ENCODE results near the gene UBC. TPM values are rescaled to one million over a fixed set of nuclear protein-coding genes. Genes with fewer than 3 reads are reported as not detected.

Gene UBC
- total and polyA plus RNA-seq, 9 of the 15 experiments (the other 6 are each of a cell fraction or from before 2014, with no cell fraction given), result 533 to 1,153 (median 813) TPM

GRCh38 chr12:124917841-124918621 lies 3.6 kb upstream of the UBC start (continued):
- TF ChIP-seq TSC22D4 (tag; IDR thresholded peaks at IDR 0.05) (no peak), SAP30 (IDR thresholded peaks at IDR 0.05; ENCODE audit: borderline replicate concordance, insufficient read depth, low read depth, low read length, poor library complexity, severe bottlenecking) (no peak), FOXO4 (CRISPR knock-in tag; IDR thresholded peaks at IDR 0.05) (0 out of 2 replicates have a peak, but pooled peaks have one; percentile 46), ZNF589 (CRISPR knock-in tag; IDR thresholded peaks at IDR 0.05; ENCODE audit: low read depth) (0 out of 2 replicates have a peak, but pooled peaks have one; percentile 9), RBFOX2 (IDR thresholded peaks at IDR 0.05; ENCODE audit: low read depth, low read length) (0 out of 2 replicates have a peak, but pooled peaks have one; percentile 46), ZKSCAN8 (CRISPR knock-in tag; IDR thresholded peaks at IDR 0.05) (peak; percentile 64; the same call in 1 of the 2 replicates), ETS2 (tag; IDR thresholded peaks at IDR 0.05; ENCODE audit: borderline replicate concordance, poor library complexity, severe bottlenecking) (peak; percentile 15), PRDM10 (IDR thresholded peaks at IDR 0.05; ENCODE audit: partially characterized antibody) (peak; percentile 13), ZNF77 (CRISPR knock-in tag; IDR thresholded peaks at IDR 0.05) (no peak)
- TF ChIP-seq, protein P1, sequence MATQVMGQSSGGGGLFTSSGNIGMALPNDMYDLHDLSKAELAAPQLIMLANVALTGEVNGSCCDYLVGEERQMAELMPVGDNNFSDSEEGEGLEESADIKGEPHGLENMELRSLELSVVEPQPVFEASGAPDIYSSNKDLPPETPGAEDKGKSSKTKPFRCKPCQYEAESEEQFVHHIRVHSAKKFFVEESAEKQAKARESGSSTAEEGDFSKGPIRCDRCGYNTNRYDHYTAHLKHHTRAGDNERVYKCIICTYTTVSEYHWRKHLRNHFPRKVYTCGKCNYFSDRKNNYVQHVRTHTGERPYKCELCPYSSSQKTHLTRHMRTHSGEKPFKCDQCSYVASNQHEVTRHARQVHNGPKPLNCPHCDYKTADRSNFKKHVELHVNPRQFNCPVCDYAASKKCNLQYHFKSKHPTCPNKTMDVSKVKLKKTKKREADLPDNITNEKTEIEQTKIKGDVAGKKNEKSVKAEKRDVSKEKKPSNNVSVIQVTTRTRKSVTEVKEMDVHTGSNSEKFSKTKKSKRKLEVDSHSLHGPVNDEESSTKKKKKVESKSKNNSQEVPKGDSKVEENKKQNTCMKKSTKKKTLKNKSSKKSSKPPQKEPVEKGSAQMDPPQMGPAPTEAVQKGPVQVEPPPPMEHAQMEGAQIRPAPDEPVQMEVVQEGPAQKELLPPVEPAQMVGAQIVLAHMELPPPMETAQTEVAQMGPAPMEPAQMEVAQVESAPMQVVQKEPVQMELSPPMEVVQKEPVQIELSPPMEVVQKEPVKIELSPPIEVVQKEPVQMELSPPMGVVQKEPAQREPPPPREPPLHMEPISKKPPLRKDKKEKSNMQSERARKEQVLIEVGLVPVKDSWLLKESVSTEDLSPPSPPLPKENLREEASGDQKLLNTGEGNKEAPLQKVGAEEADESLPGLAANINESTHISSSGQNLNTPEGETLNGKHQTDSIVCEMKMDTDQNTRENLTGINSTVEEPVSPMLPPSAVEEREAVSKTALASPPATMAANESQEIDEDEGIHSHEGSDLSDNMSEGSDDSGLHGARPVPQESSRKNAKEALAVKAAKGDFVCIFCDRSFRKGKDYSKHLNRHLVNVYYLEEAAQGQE (IDR thresholded peaks at IDR 0.05; ENCODE audit: borderline replicate concordance), result peak; percentile 94
- TF ChIP-seq, protein P1 (CRISPR knock-in tag; IDR thresholded peaks at IDR 0.05; ENCODE audit: low read depth), result no peak

Measured in K562 (cell line).